ENCODE measurements around the gene LRCH1. TPM values are rescaled to one million over a fixed set of nuclear protein-coding genes. Genes with fewer than 3 reads are reported as not detected.
"Not testable (repeated sequence)": the region's sequence is repeated elsewhere in the genome, so short reads cannot be mapped to it uniquely, and the experiment has no call there.

LRCH1 gene
- total RNA-seq, 3 donors from 2014 or later, result 17.0 to 40.4 (median 24.6) TPM

GRCh38 chr13:46757640-46758039 lies 204.7 kb downstream of the LRCH1 start:
- H3K36me3 ChIP-seq, result no peaks in the 10 kb centered on the region
- no peak overlapping the region for H3K4me3 ChIP-seq
- DNase-seq (ENCODE audit: low spot score in 2 of 2), result no peak
- no peak for TF ChIP-seq POLR2A (IDR thresholded peaks at IDR 0.05)
- TF ChIP-seq POLR2AphosphoS5 (IDR thresholded peaks at IDR 0.05), result no peak
- no peak for TF ChIP-seq CTCF (IDR thresholded peaks at IDR 0.05)
- no peak overlapping the region for H3K27ac ChIP-seq
- no peaks in the 10 kb centered on the region for H3K9me3 ChIP-seq
- H3K4me1 ChIP-seq, result no peaks in the 10 kb centered on the region
- intact Hi-C loops (cut with DNase I; ENCODE audit: low total_unique reads), result no loop called here
- no peaks in the 10 kb centered on the region for H3K27me3 ChIP-seq

- no peaks in the 10 kb centered on the region for H3K4me1 ChIP-seq
- intact Hi-C loops (cut with DNase I; ENCODE audit: low total_unique reads), result no loop called here
- no peaks in the 10 kb centered on the region for H3K9me3 ChIP-seq
- H3K27me3 ChIP-seq, result no peaks in the 10 kb centered on the region
- peak overlapping the region; percentile 52 to 56 for H3K27ac ChIP-seq
- TF ChIP-seq POLR2AphosphoS5 (IDR thresholded peaks at IDR 0.05) (peak in 1 of 3 donors; percentile 28), CTCF (IDR thresholded peaks at IDR 0.05) (no peak), POLR2A (IDR thresholded peaks at IDR 0.05) (no peak)
- H3K36me3 ChIP-seq, result no peaks in the 10 kb centered on the region
- H3K4me3 ChIP-seq, result no peak overlapping the region
- no peak for DNase-seq (ENCODE audit: low spot score in 2 of 2)
These were observed 206.9 kb downstream of the LRCH1 start for GRCh38 chr13:46759846-46760245.

- DNase-seq (ENCODE audit: low spot score in 2 of 2), result no peak
- intact Hi-C loops (cut with DNase I; ENCODE audit: low total_unique reads), result no loop called here
- Histone ChIP-seq H3K27me3 (no peaks in the 10 kb centered on the region), H3K36me3 (no peaks in the 10 kb centered on the region), H3K27ac (no peak overlapping the region), H3K4me3 (no peak overlapping the region), H3K9me3 (no peaks in the 10 kb centered on the region), H3K4me1 (no peaks in the 10 kb centered on the region)
- TF ChIP-seq POLR2A (IDR thresholded peaks at IDR 0.05) (no peak), CTCF (IDR thresholded peaks at IDR 0.05) (no peak), POLR2AphosphoS5 (IDR thresholded peaks at IDR 0.05) (no peak)
These were observed 208.2 kb downstream of the LRCH1 start for GRCh38 chr13:46761174-46761573.

GRCh38 chr13:46761866-46762265 lies 208.9 kb downstream of the LRCH1 start:
- Histone ChIP-seq H3K36me3 (no peaks in the 10 kb centered on the region), H3K4me3 (no peak overlapping the region), H3K9me3 (no peaks in the 10 kb centered on the region), H3K27me3 (no peaks in the 10 kb centered on the region), H3K4me1 (no peaks in the 10 kb centered on the region), H3K27ac (no peak overlapping the region)
- TF ChIP-seq POLR2A (IDR thresholded peaks at IDR 0.05), result no peak
- TF ChIP-seq CTCF (IDR thresholded peaks at IDR 0.05), result no peak
- TF ChIP-seq POLR2AphosphoS5 (IDR thresholded peaks at IDR 0.05), result no peak
- no peak for DNase-seq (ENCODE audit: low spot score in 2 of 2)
- intact Hi-C loops (cut with DNase I; ENCODE audit: low total_unique reads), result no loop called here

GRCh38 chr13:46769925-46770324 lies 217.0 kb downstream of the LRCH1 start:
- H3K27me3 ChIP-seq; DNase-seq (ENCODE audit: low spot score in 2 of 2); intact Hi-C loops (cut with DNase I; ENCODE audit: low total_unique reads); H3K9me3 ChIP-seq; H3K4me3 ChIP-seq; H3K4me1 ChIP-seq; H3K36me3 ChIP-seq; H3K27ac ChIP-seq: not testable (repeated sequence)

GRCh38 chr13:46771693-46772092 lies 218.7 kb downstream of the LRCH1 start:
- Histone ChIP-seq H3K27ac (no peak overlapping the region), H3K4me3 (no peak overlapping the region), H3K4me1 (no peaks in the 10 kb centered on the region), H3K9me3 (no peaks in the 10 kb centered on the region), H3K27me3 (no peaks in the 10 kb centered on the region), H3K36me3 (no peaks in the 10 kb centered on the region)
- TF ChIP-seq CTCF (IDR thresholded peaks at IDR 0.05) (no peak), POLR2AphosphoS5 (IDR thresholded peaks at IDR 0.05) (no peak), POLR2A (IDR thresholded peaks at IDR 0.05) (no peak)
- DNase-seq (ENCODE audit: low spot score in 2 of 2), result no peak
- intact Hi-C loops (cut with DNase I; ENCODE audit: low total_unique reads), result no loop called here
